BLaER1 (cell line): ENCODE measurements around the gene DENND1B.
"Not testable (repeated sequence)": the region's sequence is repeated elsewhere in the genome, so short reads cannot be mapped to it uniquely, and the experiment has no call there.

Experiments
- H3K27ac ChIP-seq: shearing (Covaris generic); formaldehyde crosslinking; 2 replicates; pipeline ENCODE4 v1.8.1; 2022
- H3K27me3 ChIP-seq: shearing (Covaris generic); formaldehyde crosslinking; 2 replicates; pipeline ENCODE4 v1.8.1; 2022
- H3K36me3 ChIP-seq: shearing (Covaris generic); formaldehyde crosslinking; 2 replicates; pipeline ENCODE4 v1.8.1; 2022
- H3K4me1 ChIP-seq: shearing (Covaris generic); formaldehyde crosslinking; 2 replicates; pipeline ENCODE4 v1.8.1; 2022
- H3K4me2 ChIP-seq: shearing (Covaris generic); formaldehyde crosslinking; 2 replicates; pipeline ENCODE4 v1.8.1; 2022
- H3K4me3 ChIP-seq: shearing (Covaris generic); formaldehyde crosslinking; 2 replicates; pipeline ENCODE4 v1.8.1; 2022
- H3K9ac ChIP-seq: shearing (Covaris generic); formaldehyde crosslinking; 2 replicates; pipeline ENCODE4 v1.8.1; 2022
- H3K9me3 ChIP-seq: shearing (Covaris generic); formaldehyde crosslinking; 2 replicates; pipeline ENCODE4 v1.8.1; 2022
- H4K20me1 ChIP-seq: shearing (Covaris generic); formaldehyde crosslinking; 2 replicates; pipeline ENCODE4 v1.8.1; 2022
- Cebpa-rat ChIP-seq: shearing (Covaris generic); IDR thresholded peaks from 2 replicates; pipeline ENCODE4 v1.8.1; 2022

Gene DENND1B

GRCh38 chr1:197771904-197772556 is 3.2 kb downstream of the DENND1B start:
- no peak overlapping the region for H3K27ac ChIP-seq
- H3K4me3 ChIP-seq, result no peak overlapping the region
- peaks cover 41% of the 10 kb centered on the region for H3K27me3 ChIP-seq
- no peaks in the 10 kb centered on the region for H3K9me3 ChIP-seq
- peaks cover 24% of the 10 kb centered on the region; the same call in 1 of the 2 replicates for H3K4me1 ChIP-seq
- H3K4me2 ChIP-seq, result no peak overlapping the region
- no peaks in the 10 kb centered on the region for H4K20me1 ChIP-seq
- TF ChIP-seq Cebpa-rat, result no peak
- H3K36me3 ChIP-seq, result no peaks in the 10 kb centered on the region
- H3K9ac ChIP-seq, result no peak overlapping the region

DNA sequence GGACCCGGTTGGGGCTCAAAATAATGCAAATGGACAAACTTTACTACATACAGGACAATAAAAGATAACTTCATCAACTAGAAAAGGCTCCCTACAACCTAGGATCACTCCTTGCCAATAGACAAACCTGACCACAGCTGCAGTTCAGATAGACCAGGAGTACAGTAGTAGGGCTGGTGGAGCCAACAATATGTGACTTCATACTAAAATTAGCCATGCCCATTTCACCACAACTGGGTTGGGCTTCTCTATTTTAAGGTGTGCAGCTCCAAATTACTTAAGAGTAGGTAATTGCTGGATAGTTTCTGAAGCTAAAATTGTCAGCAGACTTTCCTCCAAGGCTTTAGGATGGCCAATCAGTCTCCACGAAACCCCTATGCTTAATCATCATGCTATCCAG is 3.9 kb downstream of the DENND1B start:
- H3K4me2 ChIP-seq, result no peak overlapping the region
- no peak for TF ChIP-seq Cebpa-rat
- H3K36me3 ChIP-seq, result no peaks in the 10 kb centered on the region
- no peaks in the 10 kb centered on the region for H4K20me1 ChIP-seq
- H3K27ac ChIP-seq, result no peak overlapping the region
- no peaks in the 10 kb centered on the region for H3K9me3 ChIP-seq
- H3K4me1 ChIP-seq, result peaks cover 24% of the 10 kb centered on the region; the same call in 1 of the 2 replicates
- H3K4me3 ChIP-seq, result no peak overlapping the region
- no peak overlapping the region for H3K9ac ChIP-seq
- H3K27me3 ChIP-seq, result peaks cover 40% of the 10 kb centered on the region

DNA sequence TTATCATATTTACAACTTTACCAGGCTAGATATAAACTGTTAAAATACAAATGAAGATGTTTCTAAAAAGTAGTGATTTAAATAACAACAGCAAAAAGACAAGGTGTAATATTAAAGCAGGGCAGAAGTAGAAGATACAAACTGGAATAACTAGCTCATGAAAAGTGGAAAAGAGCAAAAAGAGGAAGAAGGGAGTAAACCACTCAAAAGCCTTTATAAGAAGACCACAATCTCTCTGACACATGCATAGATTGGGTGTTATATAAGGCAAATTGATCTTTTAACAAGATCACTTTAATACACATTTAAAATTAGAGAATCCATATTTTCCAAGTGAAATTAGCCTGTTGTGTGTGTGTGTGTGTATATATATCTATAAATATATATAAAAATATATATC is 5.0 kb downstream of the DENND1B start:
- Histone ChIP-seq H3K4me1 (peaks cover 14% of the 10 kb centered on the region; the same call in 1 of the 2 replicates), H3K9ac (no peak overlapping the region), H3K4me3 (no peak overlapping the region), H3K9me3 (no peaks in the 10 kb centered on the region), H3K36me3 (no peaks in the 10 kb centered on the region), H3K27me3 (peaks cover 29% of the 10 kb centered on the region), H3K27ac (no peak overlapping the region), H3K4me2 (no peak overlapping the region), H4K20me1 (no peaks in the 10 kb centered on the region)
- no peak for TF ChIP-seq Cebpa-rat

GRCh38 chr1:197769287-197769686 is 6.0 kb downstream of the DENND1B start:
- Histone ChIP-seq H3K27me3 (peaks cover 19% of the 10 kb centered on the region; the same call in 1 of the 2 replicates), H3K4me2 (no peak overlapping the region), H3K9ac (no peak overlapping the region), H3K36me3 (no peaks in the 10 kb centered on the region), H3K27ac (no peak overlapping the region), H3K4me3 (no peak overlapping the region), H3K9me3 (no peaks in the 10 kb centered on the region), H4K20me1 (no peaks in the 10 kb centered on the region), H3K4me1 (peaks cover 12% of the 10 kb centered on the region; the same call in 1 of the 2 replicates)
- TF ChIP-seq Cebpa-rat, result no peak

- no peaks in the 10 kb centered on the region for H3K9me3 ChIP-seq
- H3K27me3 ChIP-seq, result peaks cover 8% of the 10 kb centered on the region; the same call in 1 of the 2 replicates
- no peak overlapping the region for H3K4me3 ChIP-seq
- no peaks in the 10 kb centered on the region for H3K36me3 ChIP-seq
- no peak overlapping the region for H3K27ac ChIP-seq
- H3K4me2 ChIP-seq, result no peak overlapping the region
- peaks cover 1% of the 10 kb centered on the region; the same call in 1 of the 2 replicates for H3K4me1 ChIP-seq
- no peak overlapping the region for H3K9ac ChIP-seq
- no peaks in the 10 kb centered on the region for H4K20me1 ChIP-seq
- no peak for TF ChIP-seq Cebpa-rat
Measured at GRCh38 chr1:197768014-197768805, 7.1 kb downstream of the DENND1B start.

DNA sequence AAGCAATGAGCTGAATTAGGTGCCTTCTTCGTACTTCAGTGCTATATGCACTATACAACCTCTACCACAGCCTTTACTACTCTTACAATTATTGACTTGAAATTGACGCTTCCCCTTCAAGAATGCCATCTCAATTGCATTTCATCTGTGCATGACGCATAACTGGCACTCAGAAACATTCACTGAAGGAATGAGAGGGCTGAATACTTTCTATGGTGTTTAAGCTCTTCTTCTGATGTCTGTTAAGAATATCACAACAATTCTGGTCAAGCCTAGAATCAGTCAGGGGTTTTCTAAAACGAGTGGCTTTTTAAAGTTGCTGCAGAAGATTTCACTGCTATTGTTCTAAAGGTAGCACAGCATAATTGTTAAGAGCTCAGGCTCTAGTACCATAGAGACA is 11.5 kb downstream of the DENND1B start:
- no peak overlapping the region for H3K9ac ChIP-seq
- no peak for TF ChIP-seq Cebpa-rat
- H3K27me3 ChIP-seq, result no peaks in the 10 kb centered on the region
- no peaks in the 10 kb centered on the region; the same call in 1 of the 2 replicates for H3K9me3 ChIP-seq
- peaks cover 27% of the 10 kb centered on the region for H3K4me1 ChIP-seq
- no peaks in the 10 kb centered on the region for H3K36me3 ChIP-seq
- no peak overlapping the region for H3K27ac ChIP-seq
- no peak overlapping the region for H3K4me3 ChIP-seq
- no peak overlapping the region for H3K4me2 ChIP-seq
- H4K20me1 ChIP-seq, result no peaks in the 10 kb centered on the region

- Histone ChIP-seq H3K27me3 (no peaks in the 10 kb centered on the region), H3K27ac (no peak overlapping the region), H3K9ac (no peak overlapping the region), H3K4me2 (no peak overlapping the region), H3K9me3 (no peaks in the 10 kb centered on the region; the same call in 1 of the 2 replicates), H3K4me3 (no peak overlapping the region), H3K36me3 (no peaks in the 10 kb centered on the region), H4K20me1 (no peaks in the 10 kb centered on the region), H3K4me1 (peaks cover 27% of the 10 kb centered on the region)
- TF ChIP-seq Cebpa-rat, result no peak
Measured at GRCh38 chr1:197763307-197763706, 12.0 kb downstream of the DENND1B start.

DNA sequence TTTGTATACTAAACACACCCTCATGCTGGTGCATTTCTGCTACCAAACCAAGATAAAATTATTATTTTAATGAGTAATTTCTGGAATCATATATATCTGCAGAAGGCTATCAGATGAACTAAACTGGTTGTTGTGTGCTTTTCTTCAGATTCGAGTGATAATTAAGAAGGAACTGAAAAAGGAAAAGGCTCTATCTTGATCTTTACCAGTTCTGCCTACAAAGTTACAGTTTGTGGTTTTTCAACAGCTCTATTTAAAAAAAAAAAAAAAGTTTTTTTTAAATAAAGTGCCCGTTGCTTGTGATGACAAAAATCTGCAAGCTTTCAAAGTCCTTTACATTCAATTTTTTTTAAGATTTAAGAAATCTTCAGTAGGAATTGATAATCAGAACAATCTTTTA is 13.6 kb downstream of the DENND1B start:
- no peak for TF ChIP-seq Cebpa-rat

GRCh38 chr1:197755553-197755952 is 19.7 kb downstream of the DENND1B start:
- not testable (repeated sequence) for H3K4me3 ChIP-seq, H3K4me1 ChIP-seq, H3K27me3 ChIP-seq, H4K20me1 ChIP-seq, H3K9ac ChIP-seq, H3K27ac ChIP-seq, H3K4me2 ChIP-seq, H3K9me3 ChIP-seq, H3K36me3 ChIP-seq

More for the DNA sequence above, 13.6 kb downstream of the DENND1B start:
- Histone ChIP-seq H3K36me3 (no peaks in the 10 kb centered on the region), H3K9ac (no peak overlapping the region), H3K27ac (peak overlapping the region; percentile 65), H4K20me1 (no peaks in the 10 kb centered on the region), H3K27me3 (no peaks in the 10 kb centered on the region), H3K4me3 (peak overlapping the region; percentile 45; the same call in 1 of the 2 replicates), H3K9me3 (no peaks in the 10 kb centered on the region; the same call in 1 of the 2 replicates), H3K4me1 (peaks cover 27% of the 10 kb centered on the region), H3K4me2 (peak overlapping the region; percentile 71)

DNA sequence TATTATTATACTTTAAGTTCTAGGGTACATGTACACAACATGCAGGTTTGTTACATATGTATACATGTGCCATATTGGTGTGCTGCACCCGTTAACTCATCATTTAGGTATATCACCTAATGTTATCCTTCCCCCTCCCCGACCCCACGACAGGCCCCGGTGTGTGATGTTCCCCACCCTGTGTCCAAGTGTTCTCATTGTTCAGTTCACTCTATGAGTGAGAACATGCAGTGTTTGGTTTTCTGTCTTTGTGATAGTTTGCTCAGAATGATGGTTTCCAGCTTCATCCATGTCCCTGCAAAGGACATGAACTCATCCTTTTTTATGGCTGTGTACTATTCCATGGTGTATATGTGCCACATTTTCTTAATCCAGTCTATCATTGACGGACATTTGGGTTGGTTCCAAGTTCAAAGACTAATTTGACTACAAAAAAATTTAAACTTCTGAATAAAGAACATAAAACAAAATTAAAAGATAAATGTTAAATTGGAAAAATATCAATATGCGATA is 22.6 kb downstream of the DENND1B start:
- not testable (repeated sequence) for H3K4me3 ChIP-seq, H3K27ac ChIP-seq, H3K36me3 ChIP-seq, H3K4me2 ChIP-seq, H3K4me1 ChIP-seq, H3K27me3 ChIP-seq, H3K9ac ChIP-seq, H4K20me1 ChIP-seq, H3K9me3 ChIP-seq
